ENCODE data around the gene ANKRD28.
"Not testable (repeated sequence)": the region's sequence is repeated elsewhere in the genome, so short reads cannot be mapped to it uniquely, and the experiment has no call there.

Gene ANKRD28

GRCh38 chr3:15768421-15769255 lies 29.1 kb downstream of the ANKRD28 start:
- no peak for DNase-seq

- no peak for DNase-seq
These were observed 31.4 kb downstream of the ANKRD28 start for GRCh38 chr3:15766406-15766805.

- DNase-seq: no peak
These were observed 39.5 kb downstream of the ANKRD28 start for GRCh38 chr3:15758295-15758694.

- no peak for DNase-seq
These were observed 40.0 kb downstream of the ANKRD28 start for GRCh38 chr3:15757824-15758223.

GRCh38 chr3:15756505-15756904 lies 41.3 kb downstream of the ANKRD28 start:
- DNase-seq: no peak

- DNase-seq: no peak
These were observed 42.0 kb downstream of the ANKRD28 start for GRCh38 chr3:15755780-15756179.

GRCh38 chr3:15755181-15755580 lies 42.6 kb downstream of the ANKRD28 start:
- no peak for DNase-seq

- no peak for DNase-seq
These were observed 43.7 kb downstream of the ANKRD28 start for GRCh38 chr3:15754047-15754446.

GRCh38 chr3:15753056-15753710 lies 44.6 kb downstream of the ANKRD28 start:
- no peak for DNase-seq

GRCh38 chr3:15750879-15751278 lies 46.9 kb downstream of the ANKRD28 start:
- no peak for DNase-seq

GRCh38 chr3:15750143-15750542 lies 47.6 kb downstream of the ANKRD28 start:
- no peak for DNase-seq

GRCh38 chr3:15745896-15746295 lies 51.9 kb downstream of the ANKRD28 start:
- not testable (repeated sequence) for DNase-seq

- no peak for DNase-seq
These were observed 53.6 kb downstream of the ANKRD28 start for GRCh38 chr3:15744176-15744575.

- DNase-seq: no peak
These were observed 54.2 kb downstream of the ANKRD28 start for GRCh38 chr3:15743587-15744009.

- DNase-seq: not testable (repeated sequence)
These were observed 55.5 kb downstream of the ANKRD28 start for GRCh38 chr3:15742236-15742635.

GRCh38 chr3:15738616-15739005 lies 59.2 kb downstream of the ANKRD28 start:
- DNase-seq: not testable (repeated sequence)

GRCh38 chr3:15731024-15731423 lies 66.8 kb downstream of the ANKRD28 start:
- no peak for DNase-seq

- no peak for DNase-seq
These were observed 69.0 kb downstream of the ANKRD28 start for GRCh38 chr3:15728766-15729165.

- DNase-seq: no peak
These were observed 70.9 kb downstream of the ANKRD28 start for GRCh38 chr3:15726881-15727280.

GRCh38 chr3:15726043-15726442 lies 71.7 kb downstream of the ANKRD28 start:
- DNase-seq: no peak

GRCh38 chr3:15724446-15724845 lies 73.3 kb downstream of the ANKRD28 start:
- no peak for DNase-seq

- no peak for DNase-seq
These were observed 74.2 kb downstream of the ANKRD28 start for GRCh38 chr3:15723624-15723884.

- DNase-seq: no peak
These were observed 74.7 kb downstream of the ANKRD28 start for GRCh38 chr3:15722877-15723623.

GRCh38 chr3:15716178-15716577 lies 81.6 kb downstream of the ANKRD28 start:
- no peak for DNase-seq

Measured in CD4-positive, alpha-beta T cell treated with Interferon gamma for 1 hour (primary cell).